WI38 (cell line): Measurements from ENCODE around the gene LTBP1.
"Not testable (repeated sequence)": the region's sequence is repeated elsewhere in the genome, so short reads cannot be mapped to it uniquely, and the experiment has no call there.

Experiments used
- H3K4me3 ChIP-seq: 2 replicates; pipeline ENCODE4 v1.5.1; 2011; ENCODE audit warnings: low read depth, mild to moderate bottlenecking, control low read depth, low read length
- CTCF ChIP-seq: IDR thresholded peaks from 2 replicates; pipeline ENCODE4 v1.5.1; 2012; ENCODE audit warnings: low read depth, mild to moderate bottlenecking, control low read depth, low read length

The LTBP1 gene

DNA sequence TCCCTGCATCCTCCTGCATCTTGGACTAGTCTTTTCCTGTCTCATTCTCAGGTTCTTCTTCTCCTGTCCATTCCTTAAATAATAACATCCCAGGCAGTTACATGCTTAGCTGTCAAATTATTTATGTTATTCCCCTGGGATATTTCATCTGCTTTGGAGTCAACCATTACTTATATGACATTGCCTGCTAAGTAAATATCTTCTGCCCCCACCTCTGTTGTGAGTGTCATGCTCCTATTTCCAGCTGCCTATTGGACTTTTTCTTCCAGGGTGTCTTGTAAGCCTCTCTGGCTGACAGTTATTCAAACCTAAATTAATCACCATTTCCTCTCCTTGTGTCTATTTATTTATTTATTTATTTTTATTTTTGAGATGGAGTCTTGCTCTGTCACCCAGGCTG lies 405.0 kb downstream of the LTBP1 start:
- no peak for TF ChIP-seq CTCF

DNA sequence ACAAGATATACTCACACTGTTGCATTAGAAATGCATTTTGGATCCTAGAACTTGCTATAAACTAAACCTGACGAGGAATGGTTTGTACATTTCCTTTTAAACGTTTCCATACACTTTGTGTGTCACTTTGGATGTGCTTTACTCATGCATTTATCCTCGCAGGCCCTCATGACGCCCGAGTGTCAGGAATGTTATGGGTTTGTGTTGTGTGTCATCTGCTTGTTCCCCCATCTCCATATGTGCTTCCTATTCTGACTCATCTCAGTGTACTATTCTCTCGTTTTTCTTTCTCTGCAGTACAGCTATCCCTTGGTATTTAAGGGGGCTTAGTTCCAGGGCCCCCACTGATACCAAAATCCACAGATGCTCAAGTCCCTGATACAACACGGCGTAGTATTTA lies 408.2 kb downstream of the LTBP1 start:
- no peak overlapping the region for H3K4me3 ChIP-seq
- TF ChIP-seq CTCF = no peak

More for the DNA sequence above, 405.0 kb downstream of the LTBP1 start:
- H3K4me3 ChIP-seq = no peak overlapping the region

GRCh38 chr2:33358878-33359277 lies 412.1 kb downstream of the LTBP1 start:
- TF ChIP-seq CTCF = no peak
- no peak overlapping the region for H3K4me3 ChIP-seq

DNA sequence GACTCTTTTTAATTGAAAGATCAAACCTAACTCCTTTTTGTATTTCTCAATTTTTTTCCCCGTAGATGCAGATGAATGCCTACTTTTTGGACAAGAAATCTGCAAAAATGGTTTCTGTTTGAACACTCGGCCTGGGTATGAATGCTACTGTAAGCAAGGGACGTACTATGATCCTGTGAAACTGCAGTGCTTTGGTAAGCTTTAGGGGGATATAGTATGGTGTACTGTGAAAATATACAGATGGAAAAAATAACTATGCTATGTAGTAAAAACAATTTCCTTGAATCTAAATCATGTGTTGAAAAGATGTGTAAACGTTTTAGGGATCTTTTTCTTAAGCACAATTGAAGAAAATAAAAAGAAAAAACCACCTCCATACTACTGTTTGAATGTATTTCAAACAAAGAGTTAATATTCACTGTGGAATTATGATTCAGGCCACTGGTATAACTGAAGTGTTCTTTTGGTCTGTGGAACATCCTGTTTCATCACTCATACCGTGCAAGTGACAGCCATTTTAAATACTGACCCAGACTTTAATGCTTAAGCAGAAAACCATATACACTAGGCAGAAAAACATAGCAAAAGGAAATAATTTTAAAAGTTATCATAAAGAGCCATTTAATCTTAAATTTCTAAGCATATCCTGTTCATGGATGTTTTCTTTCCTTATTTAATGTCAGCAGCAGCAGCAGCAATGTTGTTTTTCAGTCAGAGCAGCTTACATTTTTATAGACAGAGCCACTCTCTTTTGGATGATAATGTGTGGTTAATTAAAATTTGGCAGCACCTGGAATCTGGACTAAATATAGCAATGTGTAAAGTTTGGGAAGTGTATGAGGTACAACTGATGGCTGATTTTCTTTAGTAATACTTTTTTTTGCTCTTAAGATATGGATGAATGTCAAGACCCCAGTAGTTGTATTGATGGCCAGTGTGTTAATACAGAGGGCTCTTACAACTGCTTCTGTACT lies 416.9 kb downstream of the LTBP1 start:
- TF ChIP-seq CTCF = no peak
- H3K4me3 ChIP-seq = no peak overlapping the region

DNA sequence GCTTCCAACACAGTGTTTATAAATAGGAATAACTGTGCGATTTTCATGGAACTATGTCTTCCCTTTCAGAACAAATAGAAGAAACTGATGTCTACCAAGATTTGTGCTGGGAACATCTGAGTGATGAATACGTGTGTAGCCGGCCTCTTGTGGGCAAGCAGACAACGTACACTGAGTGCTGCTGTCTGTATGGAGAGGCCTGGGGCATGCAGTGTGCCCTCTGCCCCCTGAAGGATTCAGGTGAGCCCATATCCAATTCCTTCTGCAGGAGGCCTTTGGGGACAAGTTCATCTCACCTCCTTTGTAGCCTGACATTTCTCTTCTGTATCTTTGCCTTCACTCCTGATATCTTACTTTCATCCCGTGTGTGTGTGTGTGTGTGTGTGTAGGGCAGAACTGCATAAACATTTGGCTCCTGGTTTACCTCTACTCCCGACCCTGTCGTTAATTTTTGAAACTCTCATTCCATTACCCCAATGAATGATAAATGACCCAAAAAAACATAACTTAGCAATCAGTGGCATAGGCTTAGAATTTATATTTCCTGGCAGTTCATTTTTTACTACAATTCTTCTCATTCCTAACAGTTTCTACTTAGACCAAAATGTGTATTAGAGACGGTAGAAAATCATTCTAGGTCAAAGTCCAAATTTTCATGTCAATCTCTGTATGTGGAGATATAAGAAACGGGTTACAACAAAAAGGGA lies 418.7 kb downstream of the LTBP1 start:
- TF ChIP-seq CTCF = no peak
- H3K4me3 ChIP-seq = no peak overlapping the region

- no peak overlapping the region for H3K4me3 ChIP-seq
- no peak for TF ChIP-seq CTCF
These were observed 419.7 kb downstream of the LTBP1 start for GRCh38 chr2:33366473-33366872.

DNA sequence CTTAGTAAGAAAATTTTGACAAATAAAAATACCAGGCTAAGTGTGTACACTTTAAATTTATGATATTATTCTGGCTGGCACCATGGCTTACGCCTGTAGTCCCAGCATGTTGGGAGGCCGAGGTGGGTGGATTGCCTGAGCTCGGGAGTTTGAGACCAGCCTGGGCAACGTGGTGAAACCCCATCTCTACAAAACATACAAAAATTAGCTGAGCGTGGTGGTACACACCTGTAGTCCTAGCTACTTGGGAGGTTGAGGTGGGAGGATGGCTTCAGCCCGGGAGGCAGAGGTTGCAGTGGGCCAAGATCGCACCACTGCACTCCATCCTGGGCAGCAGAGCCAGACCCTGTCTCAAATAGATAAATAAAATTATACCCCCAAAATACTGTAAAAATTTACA lies 421.8 kb downstream of the LTBP1 start:
- H3K4me3 ChIP-seq = not testable (repeated sequence)
